Activated CD4-positive, alpha-beta T cell treated with anti-CD3 and anti-CD28 coated beads, Interleukin-2, amount 50 U/mL, for 16 hours (primary cell): Measurements from ENCODE around the gene MGLL.

Source experiments
- DNase-seq: peaks from one replicate; pipeline ENCODE4 v3.0.0-alpha.2; 2020

The MGLL gene

GRCh38 chr3:127736801-127737539, 85.3 kb downstream of the MGLL start:
- no peak for DNase-seq

GRCh38 chr3:127735767-127736693, 86.3 kb downstream of the MGLL start:
- no peak for DNase-seq

GRCh38 chr3:127734754-127735473, 87.4 kb downstream of the MGLL start:
- DNase-seq = no peak

- DNase-seq = no peak
Observed at GRCh38 chr3:127734181-127734720, 88.1 kb downstream of the MGLL start.

GRCh38 chr3:127733781-127734180, 88.5 kb downstream of the MGLL start:
- DNase-seq = no peak

- DNase-seq = no peak
Observed at GRCh38 chr3:127732879-127733350, 89.4 kb downstream of the MGLL start.

GRCh38 chr3:127732303-127732702, 90.0 kb downstream of the MGLL start:
- no peak for DNase-seq

- DNase-seq = no peak
Observed at GRCh38 chr3:127731546-127732289, 90.6 kb downstream of the MGLL start.

- no peak for DNase-seq
Observed at GRCh38 chr3:127730666-127731295, 91.5 kb downstream of the MGLL start.

GRCh38 chr3:127730171-127730570, 92.1 kb downstream of the MGLL start:
- no peak for DNase-seq

- no peak for DNase-seq
Observed at GRCh38 chr3:127729556-127730056, 92.7 kb downstream of the MGLL start.

- DNase-seq = no peak
Observed at GRCh38 chr3:127728417-127729015, 93.8 kb downstream of the MGLL start.

GRCh38 chr3:127726894-127727293, 95.4 kb downstream of the MGLL start:
- DNase-seq = no peak

GRCh38 chr3:127723011-127723567, 99.2 kb downstream of the MGLL start:
- DNase-seq = no peak

GRCh38 chr3:127722091-127722784, 100.1 kb downstream of the MGLL start:
- DNase-seq = no peak

GRCh38 chr3:127720985-127721935, 101.1 kb downstream of the MGLL start:
- DNase-seq = no peak

GRCh38 chr3:127720161-127720823, 102.0 kb downstream of the MGLL start:
- no peak for DNase-seq

GRCh38 chr3:127719369-127719768, 102.9 kb downstream of the MGLL start:
- no peak for DNase-seq
